Activated T-cell treated with anti-CD3 and anti-CD28 coated beads, Interleukin-2, amount 50 U/mL, for 72 hours (primary cell): ENCODE results near the gene LYZL4. TPM values are rescaled to one million over a fixed set of nuclear protein-coding genes. Genes with fewer than 3 reads are reported as not detected.

ENCODE experiments used
- ATAC-seq, 2 donors: fragments of 150-1000 bp; cut with Tn5 transposase; replicated peaks in 1 of 2; 2 replicates each; pipeline ENCODE4 v1.10.0; 2021; ENCODE audit warnings: moderate library complexity in 2 of 2, mild to moderate bottlenecking in 1 of 2
- DNase-seq, 2 donors: peaks; one replicate each; pipeline ENCODE4 v3.0.0; 2021 to 2022; ENCODE audit warnings: mixed read lengths in 1 of 2
- H3K27ac Mint-ChIP-seq: one replicate; pipeline ENCODE4 v1.8.0; 2022; ENCODE audit warnings: mild to moderate bottlenecking, moderate library complexity, mixed read lengths
- H3K27me3 Mint-ChIP-seq: one replicate; pipeline ENCODE4 v1.8.0; 2022; ENCODE audit warnings: low read depth, mixed read lengths
- H3K36me3 Mint-ChIP-seq, 2 donors: one replicate each; pipeline ENCODE4 v1.8.0; 2022; ENCODE audit warnings: mixed read lengths in 2 of 2, mild to moderate bottlenecking in 1 of 2; ENCODE audit not compliant: insufficient read depth in 2 of 2
- H3K4me1 Mint-ChIP-seq: one replicate; pipeline ENCODE4 v1.8.0; 2022; ENCODE audit warnings: low read depth, mixed read lengths
- H3K4me3 Mint-ChIP-seq, 2 donors: one replicate each; pipeline ENCODE4 v1.8.0; 2022; ENCODE audit warnings: mild to moderate bottlenecking in 2 of 2, mixed read lengths in 2 of 2, moderate library complexity in 2 of 2
- H3K9me3 Mint-ChIP-seq, 2 donors: one replicate each; pipeline ENCODE4 v1.8.0; 2022; ENCODE audit warnings: mixed read lengths in 2 of 2
- total RNA-seq, 2 donors: library from RNA; stranded (reverse); gene quantifications; one replicate each; pipeline ENCODE4 v1.2.3, GENCODE V29; 2022

LYZL4 gene
- total RNA-seq, 2 donors from 2014 or later = not detected

DNA sequence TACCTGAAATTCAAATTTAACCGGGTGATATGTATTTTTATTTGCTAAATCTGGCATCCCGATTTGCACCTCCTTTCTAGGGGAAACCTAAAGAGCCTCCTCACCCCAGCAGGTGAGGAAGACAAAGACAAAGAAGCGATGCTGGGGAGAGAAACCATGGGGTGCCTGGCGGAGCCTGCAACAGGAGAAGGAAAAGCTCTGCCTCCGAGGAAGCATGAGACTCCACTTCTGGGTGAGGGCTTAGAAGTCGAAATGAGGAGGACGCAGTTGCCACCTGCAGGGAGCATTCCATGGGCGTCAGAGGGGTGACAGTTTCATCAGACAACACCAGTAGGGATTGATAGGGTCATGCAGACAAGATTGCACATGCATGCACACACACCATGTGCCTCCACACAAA lies 30.5 kb upstream of the LYZL4 start:
- H3K27ac Mint-ChIP-seq = no peak overlapping the region
- H3K27me3 Mint-ChIP-seq = no peaks in the 10 kb centered on the region
- ATAC-seq (no peak), DNase-seq (no peak)
- no peak overlapping the region for H3K4me3 Mint-ChIP-seq
- H3K9me3 Mint-ChIP-seq = no peaks in the 10 kb centered on the region
- no peaks in the 10 kb centered on the region for H3K36me3 Mint-ChIP-seq
- H3K4me1 Mint-ChIP-seq = no peaks in the 10 kb centered on the region

DNA sequence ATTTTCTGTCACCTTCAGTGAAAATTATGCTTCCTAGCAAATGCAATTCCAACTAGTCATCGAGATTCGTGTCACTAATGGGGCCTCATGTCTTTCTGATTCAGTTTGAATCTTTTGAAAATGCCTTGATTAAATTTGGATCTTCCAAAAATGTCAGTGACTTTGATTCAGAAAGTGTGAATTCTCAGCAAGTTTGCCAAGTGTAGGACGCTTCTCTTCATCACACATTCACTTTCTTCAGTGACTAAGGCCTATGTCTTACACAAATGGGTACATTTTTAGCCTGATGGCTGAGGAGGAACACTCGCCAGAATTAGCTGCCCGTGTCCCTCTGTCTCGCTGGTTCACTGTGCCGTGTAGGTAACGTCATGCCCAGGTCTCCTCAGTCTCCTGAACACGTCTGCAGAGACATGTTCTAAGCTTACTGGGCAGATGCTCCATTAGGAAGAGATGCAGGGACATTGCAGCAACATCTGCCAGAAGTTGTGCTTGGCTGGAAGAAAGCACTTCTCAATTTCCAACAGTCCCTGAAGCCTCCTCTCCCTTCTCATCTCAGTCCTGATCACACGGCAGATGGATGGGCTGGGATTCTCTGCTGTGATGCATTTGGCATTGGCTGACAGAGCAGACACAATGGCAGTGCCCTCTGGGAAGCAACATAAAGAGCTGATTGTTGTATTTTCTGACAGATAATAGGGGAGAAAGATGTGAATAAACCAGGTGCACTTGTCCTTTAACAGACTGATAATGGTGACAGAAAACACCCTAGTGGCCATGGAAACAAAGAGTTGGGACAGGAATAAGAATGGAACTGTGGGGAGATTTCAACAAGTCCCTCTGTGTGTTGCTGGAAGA lies 29.1 kb upstream of the LYZL4 start:
- Mint-ChIP-seq H3K4me3 (no peak overlapping the region), H3K27ac (no peak overlapping the region), H3K4me1 (no peaks in the 10 kb centered on the region), H3K27me3 (no peaks in the 10 kb centered on the region), H3K9me3 (no peaks in the 10 kb centered on the region), H3K36me3 (no peaks in the 10 kb centered on the region)
- DNase-seq (no peak), ATAC-seq (no peak)

DNA sequence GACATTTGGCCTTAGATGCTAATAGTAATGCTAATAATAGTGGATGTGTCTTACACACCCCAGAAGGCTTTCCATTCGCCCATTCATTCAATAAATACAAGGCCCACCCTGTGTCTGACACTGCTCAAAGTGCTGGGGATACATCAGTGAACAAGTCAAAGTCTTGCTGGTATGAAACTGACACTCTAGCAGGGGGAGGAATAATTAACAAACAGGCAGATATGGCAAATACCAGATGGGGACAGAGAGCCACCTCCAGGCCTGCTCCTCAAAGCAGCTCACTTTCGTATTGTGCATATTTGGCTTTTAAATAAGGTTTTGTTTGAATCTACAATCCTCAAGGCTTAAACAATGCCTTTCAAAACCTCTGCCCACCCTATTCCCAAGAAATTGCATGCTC lies 28.3 kb upstream of the LYZL4 start:
- H3K4me1 Mint-ChIP-seq = no peaks in the 10 kb centered on the region
- no peaks in the 10 kb centered on the region for H3K9me3 Mint-ChIP-seq
- DNase-seq = no peak
- no peak overlapping the region for H3K27ac Mint-ChIP-seq
- no peaks in the 10 kb centered on the region for H3K27me3 Mint-ChIP-seq
- no peak overlapping the region for H3K4me3 Mint-ChIP-seq
- no peaks in the 10 kb centered on the region for H3K36me3 Mint-ChIP-seq
- ATAC-seq = no peak

- Mint-ChIP-seq H3K9me3 (no peaks in the 10 kb centered on the region), H3K36me3 (no peaks in the 10 kb centered on the region), H3K4me3 (no peak overlapping the region), H3K27me3 (no peaks in the 10 kb centered on the region), H3K27ac (no peak overlapping the region), H3K4me1 (no peaks in the 10 kb centered on the region)
- no peak for DNase-seq
- no peak for ATAC-seq
These were observed 27.8 kb upstream of the LYZL4 start for GRCh38 chr3:42438193-42438592.

DNA sequence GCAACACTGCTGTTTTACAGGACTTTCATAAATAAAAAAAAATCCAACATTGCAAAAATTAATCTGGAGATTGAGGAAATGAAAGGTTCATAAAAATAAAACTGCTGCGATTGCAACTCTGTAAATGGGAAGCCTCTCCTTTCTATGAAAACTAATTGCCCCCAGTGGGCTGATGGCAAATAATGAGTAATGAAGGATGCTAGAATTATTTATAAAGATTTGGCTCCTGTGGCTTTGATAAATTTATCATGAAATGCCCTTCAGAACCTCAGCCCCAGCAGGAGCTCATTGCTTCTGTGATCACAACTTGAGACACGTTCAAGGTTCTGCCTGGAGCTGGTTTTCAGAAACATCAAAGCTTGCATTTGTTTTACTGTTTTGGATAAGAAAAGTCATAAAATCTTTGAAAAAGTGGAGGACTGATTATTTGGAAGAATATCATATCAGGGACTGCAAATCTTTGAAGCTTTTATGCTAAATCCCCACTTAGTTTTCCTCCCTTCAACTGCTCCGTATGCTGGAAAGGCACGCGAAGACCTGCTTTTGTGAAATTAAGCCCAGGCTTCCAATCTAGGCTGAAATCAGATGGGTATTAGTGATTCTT lies 24.5 kb upstream of the LYZL4 start:
- H3K4me1 Mint-ChIP-seq = no peaks in the 10 kb centered on the region
- peaks cover 6 to 7% of the 10 kb centered on the region in 2 donors for H3K9me3 Mint-ChIP-seq
- H3K36me3 Mint-ChIP-seq = peaks cover 4 to 8% of the 10 kb centered on the region in 2 donors
- H3K27ac Mint-ChIP-seq = no peak overlapping the region
- no peak overlapping the region for H3K4me3 Mint-ChIP-seq
- H3K27me3 Mint-ChIP-seq = peaks cover 12% of the 10 kb centered on the region
- ATAC-seq = no peak
- DNase-seq = no peak

- Mint-ChIP-seq H3K27ac (no peak overlapping the region), H3K36me3 (peaks cover 4 to 8% of the 10 kb centered on the region in 2 donors), H3K27me3 (peaks cover 24% of the 10 kb centered on the region), H3K4me3 (no peak overlapping the region), H3K9me3 (peaks cover 6 to 7% of the 10 kb centered on the region in 2 donors), H3K4me1 (no peaks in the 10 kb centered on the region)
- no peak for ATAC-seq
- DNase-seq = no peak
These were observed 22.1 kb upstream of the LYZL4 start for GRCh38 chr3:42432485-42432884.

GRCh38 chr3:42430781-42431532 lies 20.5 kb upstream of the LYZL4 start:
- no peak for DNase-seq
- Mint-ChIP-seq H3K4me3 (no peak overlapping the region), H3K36me3 (peaks cover 4 to 8% of the 10 kb centered on the region in 2 donors), H3K9me3 (peaks cover 6 to 7% of the 10 kb centered on the region in 2 donors), H3K27me3 (peaks cover 24% of the 10 kb centered on the region), H3K4me1 (no peaks in the 10 kb centered on the region), H3K27ac (no peak overlapping the region)
- no peak for ATAC-seq

DNA sequence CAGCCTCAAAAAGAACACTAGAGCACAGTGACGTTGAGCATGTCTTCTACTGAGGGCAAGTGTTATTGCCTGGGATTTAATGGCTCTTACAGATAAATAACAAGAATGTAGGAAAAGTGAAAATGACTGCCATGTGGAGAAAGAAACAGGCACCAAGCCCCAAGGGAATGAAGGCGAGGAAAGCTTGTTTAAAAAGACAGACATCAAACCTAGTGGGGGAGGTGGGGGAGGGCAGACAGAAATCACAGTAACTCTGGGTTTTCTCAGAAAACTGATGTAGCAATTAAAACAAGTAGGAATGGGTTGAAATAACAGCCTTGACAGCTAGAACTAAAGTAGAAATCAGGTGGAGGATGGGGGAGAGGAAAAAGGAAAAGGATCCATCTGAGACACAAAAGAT lies 18.4 kb upstream of the LYZL4 start:
- DNase-seq = no peak
- no peak for ATAC-seq
- Mint-ChIP-seq H3K27ac (no peak overlapping the region), H3K27me3 (peaks cover 24% of the 10 kb centered on the region), H3K4me3 (no peak overlapping the region), H3K36me3 (peaks cover 4 to 8% of the 10 kb centered on the region in 2 donors), H3K4me1 (no peaks in the 10 kb centered on the region), H3K9me3 (peaks cover 6 to 7% of the 10 kb centered on the region in 2 donors)

DNA sequence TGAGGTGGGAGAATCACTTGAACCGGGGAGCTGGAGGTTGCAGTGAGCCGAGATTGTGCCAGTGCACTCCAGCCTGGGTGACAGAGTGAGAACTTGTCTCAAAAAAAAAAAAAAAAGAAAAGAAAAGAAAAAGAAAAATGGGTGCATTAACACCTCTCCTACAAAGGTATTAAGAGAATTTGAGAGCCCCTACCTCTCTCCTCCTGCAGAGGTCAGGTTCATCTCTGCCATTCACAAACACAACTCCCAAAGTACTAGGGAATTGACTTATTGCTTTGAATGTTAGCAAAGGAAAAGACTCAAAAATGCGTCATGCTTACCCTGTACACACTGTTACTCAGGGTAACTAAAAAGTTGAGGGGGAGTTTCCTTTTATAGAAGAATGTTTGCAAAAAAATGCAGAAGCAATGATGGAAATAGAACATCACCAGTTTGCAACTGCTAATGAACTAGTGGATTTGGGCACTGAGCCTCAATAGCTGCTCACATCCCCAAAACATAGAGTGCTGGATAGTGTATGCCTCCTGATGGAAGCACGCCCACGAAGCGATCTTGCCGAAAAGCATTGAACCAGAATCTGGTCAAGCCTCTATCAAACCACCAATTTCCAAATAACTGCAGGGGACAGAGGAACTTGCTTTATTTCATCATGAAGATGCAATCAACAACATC lies 15.5 kb upstream of the LYZL4 start:
- Mint-ChIP-seq H3K9me3 (no peaks in the 10 kb centered on the region), H3K4me3 (no peak overlapping the region), H3K36me3 (no peaks in the 10 kb centered on the region), H3K27ac (no peak overlapping the region), H3K27me3 (peaks cover 15% of the 10 kb centered on the region), H3K4me1 (no peaks in the 10 kb centered on the region)
- DNase-seq (no peak), ATAC-seq (no peak)

DNA sequence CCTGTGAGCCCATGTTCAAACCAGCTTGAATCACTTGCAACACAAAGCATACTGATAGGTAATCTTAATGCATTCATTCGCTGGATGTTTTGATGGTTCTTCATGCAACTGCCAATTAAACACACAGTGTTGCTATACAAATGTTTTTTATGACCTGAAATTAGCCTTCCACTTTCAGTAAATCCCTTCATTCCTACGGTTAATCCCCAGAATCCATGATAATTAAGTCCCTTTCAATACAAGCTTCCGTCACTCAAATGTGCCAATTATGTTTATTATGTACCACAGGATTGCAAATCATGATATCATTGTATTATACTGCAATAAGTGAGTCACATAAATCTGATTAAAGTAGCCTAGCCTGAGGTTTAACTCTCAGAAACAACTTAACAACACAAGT lies 14.5 kb upstream of the LYZL4 start:
- Mint-ChIP-seq H3K27me3 (peaks cover 13% of the 10 kb centered on the region), H3K36me3 (no peaks in the 10 kb centered on the region), H3K4me3 (no peak overlapping the region), H3K9me3 (no peaks in the 10 kb centered on the region), H3K4me1 (no peaks in the 10 kb centered on the region), H3K27ac (no peak overlapping the region)
- no peak for ATAC-seq
- DNase-seq = no peak

GRCh38 chr3:42421818-42422796 lies 11.7 kb upstream of the LYZL4 start:
- no peaks in the 10 kb centered on the region for H3K36me3 Mint-ChIP-seq
- ATAC-seq (no peak), DNase-seq (no peak)
- no peaks in the 10 kb centered on the region for H3K9me3 Mint-ChIP-seq
- no peak overlapping the region for H3K27ac Mint-ChIP-seq
- no peaks in the 10 kb centered on the region for H3K4me1 Mint-ChIP-seq
- H3K4me3 Mint-ChIP-seq = no peak overlapping the region
- H3K27me3 Mint-ChIP-seq = no peaks in the 10 kb centered on the region

DNA sequence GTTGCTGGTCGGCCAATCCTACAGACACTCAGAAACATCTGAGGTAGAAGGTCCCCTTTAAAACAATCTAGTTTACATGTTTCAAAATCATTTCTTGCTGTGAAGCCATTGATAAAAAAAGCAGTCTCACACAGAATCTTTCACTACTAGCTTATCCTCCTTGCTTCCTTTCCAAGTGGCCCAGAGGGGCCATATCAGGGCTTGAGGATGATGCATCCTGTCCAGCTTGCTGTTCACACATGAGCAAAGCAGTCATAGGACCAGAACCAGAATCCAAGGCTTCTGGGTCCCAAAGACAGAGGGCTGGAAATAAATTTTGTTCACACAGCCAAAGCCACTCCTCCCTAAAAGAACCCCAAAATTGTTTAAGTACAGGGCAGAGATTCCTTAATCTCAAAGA lies 9.2 kb upstream of the LYZL4 start:
- Mint-ChIP-seq H3K4me1 (no peaks in the 10 kb centered on the region), H3K4me3 (no peak overlapping the region), H3K27me3 (peaks cover 10% of the 10 kb centered on the region), H3K9me3 (no peaks in the 10 kb centered on the region), H3K36me3 (no peaks in the 10 kb centered on the region), H3K27ac (no peak overlapping the region)
- ATAC-seq = no peak
- DNase-seq = no peak
